ENCODE measurements around the gene REG4.

GRCh38 chr1:119781434-119782210 is 29.6 kb downstream of the REG4 start:
- TF ChIP-seq POLR2A (IDR thresholded peaks at IDR 0.05) (no peak), CTCF (IDR thresholded peaks at IDR 0.05) (no peak)

Data from sigmoid colon (tissue), 3 donors.